H9 (cell line): ENCODE measurements around the gene RANBP17. TPM values are rescaled to one million over a fixed set of nuclear protein-coding genes. Genes with fewer than 3 reads are reported as not detected.

Experiments
- DNase-seq: peaks from one replicate; pipeline ENCODE4 v3.0.0-alpha.2; 2017
- H2AFZ ChIP-seq: one replicate; pipeline ENCODE4 v1.6.1; 2013; ENCODE audit warnings: mild to moderate bottlenecking, low read length, control low read depth, moderate library complexity
- H2AK5ac ChIP-seq: 2 replicates; pipeline ENCODE4 v1.6.1; 2013; ENCODE audit warnings: low read length, control low read depth, mixed read lengths; ENCODE audit not compliant: insufficient read length
- H2BK120ac ChIP-seq: one replicate; pipeline ENCODE4 v1.6.1; 2013; ENCODE audit warnings: low read depth, mild to moderate bottlenecking, low read length, control low read depth, inconsistent platforms; ENCODE audit not compliant: poor library complexity, severe bottlenecking
- H2BK12ac ChIP-seq: 2 replicates; pipeline ENCODE4 v1.6.1; 2013; ENCODE audit warnings: low read length, control low read depth, mixed read lengths, low read depth; ENCODE audit not compliant: insufficient read length
- H2BK15ac ChIP-seq: 2 replicates; pipeline ENCODE4 v1.6.1; 2013; ENCODE audit warnings: low read depth, low read length, control low read depth
- H2BK20ac ChIP-seq: one replicate; pipeline ENCODE4 v1.6.1; 2013; ENCODE audit warnings: low read depth, mild to moderate bottlenecking, low read length, control low read depth, inconsistent platforms; ENCODE audit not compliant: poor library complexity, severe bottlenecking
- H2BK5ac ChIP-seq: 2 replicates; pipeline ENCODE4 v1.6.1; 2013; ENCODE audit warnings: low read length, control low read depth, mixed read lengths; ENCODE audit not compliant: insufficient read length
- H3K14ac ChIP-seq: 2 replicates; pipeline ENCODE4 v1.6.1; 2013; ENCODE audit warnings: low read length, control low read depth; ENCODE audit not compliant: insufficient read depth
- H3K18ac ChIP-seq: 2 replicates; pipeline ENCODE4 v1.6.1; 2013; ENCODE audit warnings: low read depth, mild to moderate bottlenecking, mixed read lengths, low read length, control low read depth; ENCODE audit not compliant: insufficient read length
- H3K23ac ChIP-seq: 2 replicates; pipeline ENCODE4 v1.6.1; 2013; ENCODE audit warnings: low read length, control low read depth, mixed read lengths, low read depth; ENCODE audit not compliant: insufficient read length
- H3K23me2 ChIP-seq: 2 replicates; pipeline ENCODE4 v1.6.1; 2013; ENCODE audit warnings: low read depth, mild to moderate bottlenecking, mixed read lengths, low read length, control low read depth; ENCODE audit not compliant: insufficient read length, poor library complexity, severe bottlenecking
- H3K27ac ChIP-seq: 2 replicates; pipeline ENCODE4 v1.5.1; 2013; ENCODE audit warnings: low read length, control low read depth, mixed read lengths, low read depth; ENCODE audit not compliant: insufficient read length
- H3K27me3 ChIP-seq: 2 replicates; pipeline ENCODE4 v1.6.1; 2013; ENCODE audit warnings: low read length, control low read depth, inconsistent platforms; ENCODE audit not compliant: insufficient read depth
- H3K4ac ChIP-seq: 2 replicates; pipeline ENCODE4 v1.6.1; 2013; ENCODE audit warnings: low read depth, mild to moderate bottlenecking, control low read depth, inconsistent platforms, low read length, moderate library complexity
- H3K4me1 ChIP-seq: 2 replicates; pipeline ENCODE4 v1.6.1; 2013; ENCODE audit warnings: low read length, control low read depth, inconsistent platforms; ENCODE audit not compliant: insufficient read depth
- H3K4me2 ChIP-seq: 2 replicates; pipeline ENCODE4 v1.6.1; 2013; ENCODE audit warnings: low read length, control low read depth, mixed read lengths; ENCODE audit not compliant: insufficient read length, insufficient read depth
- H3K56ac ChIP-seq: 2 replicates; pipeline ENCODE4 v1.6.1; 2013; ENCODE audit warnings: low read depth, mild to moderate bottlenecking, mixed read lengths, low read length, control low read depth; ENCODE audit not compliant: insufficient read length
- H3K79me1 ChIP-seq: 2 replicates; pipeline ENCODE4 v1.6.1; 2013; ENCODE audit warnings: low read depth, mild to moderate bottlenecking, moderate library complexity, low read length, control low read depth, inconsistent platforms; ENCODE audit not compliant: insufficient read depth, poor library complexity, severe bottlenecking
- H3K79me2 ChIP-seq: 2 replicates; pipeline ENCODE4 v1.6.1; 2013; ENCODE audit warnings: low read length, control low read depth, inconsistent platforms; ENCODE audit not compliant: insufficient read depth
- H3K9ac ChIP-seq: 2 replicates; pipeline ENCODE4 v1.6.1; 2013; ENCODE audit warnings: low read length, control low read depth, mixed read lengths; ENCODE audit not compliant: insufficient read length; ENCODE audit errors: extremely low read depth
- H3K9me3 ChIP-seq: one replicate; pipeline ENCODE4 v1.6.1; 2013; ENCODE audit warnings: low read depth, low read length, inconsistent platforms; ENCODE audit not compliant: control insufficient read depth
- H3T11ph ChIP-seq: one replicate; pipeline ENCODE4 v1.6.1; 2013; ENCODE audit warnings: mild to moderate bottlenecking, low read length, control low read depth, inconsistent platforms
- H4K20me1 ChIP-seq: one replicate; pipeline ENCODE4 v1.6.1; 2013; ENCODE audit not compliant: control insufficient read depth, insufficient read length, insufficient read depth
- H4K5ac ChIP-seq: 2 replicates; pipeline ENCODE4 v1.6.1; 2013; ENCODE audit warnings: low read depth, mild to moderate bottlenecking, mixed read lengths, low read length, control low read depth; ENCODE audit not compliant: insufficient read length
- H4K8ac ChIP-seq: replicated peaks from 2 replicates; pipeline ENCODE4 v1.6.1; 2013; ENCODE audit warnings: low read length, control low read depth, mixed read lengths, low read depth; ENCODE audit not compliant: insufficient read length
- H4K91ac ChIP-seq: 2 replicates; pipeline ENCODE4 v1.6.1; 2013; ENCODE audit warnings: low read depth, mild to moderate bottlenecking, moderate library complexity, mixed read lengths, low read length, control low read depth; ENCODE audit not compliant: insufficient read length
- H3K27ac Mint-ChIP-seq, 3 experiments: 2 replicates in 2 of 3; 3 replicates in 1 of 3; pipeline ENCODE4 v1.8.0; 2020 to 2021; ENCODE audit warnings: mixed read lengths in 3 of 3, mild to moderate bottlenecking in 1 of 3, moderate library complexity in 1 of 3
- H3K27me3 Mint-ChIP-seq: 2 replicates; pipeline ENCODE4 v1.8.0; 2021; ENCODE audit warnings: low read depth, mild to moderate bottlenecking, moderate library complexity, mixed read lengths
- H3K36me3 Mint-ChIP-seq, 3 experiments: 2 replicates in 2 of 3; 3 replicates in 1 of 3; pipeline ENCODE4 v1.8.0; 2020 to 2021; ENCODE audit warnings: low read depth in 3 of 3, mixed read lengths in 3 of 3; ENCODE audit not compliant: insufficient read depth in 1 of 3
- H3K4me1 Mint-ChIP-seq, 2 experiments: 2 replicates each; pipeline ENCODE4 v1.8.0; 2020; ENCODE audit warnings: mixed read lengths in 2 of 2
- H3K4me3 Mint-ChIP-seq, 2 experiments: 2 replicates in 1 of 2; 3 replicates in 1 of 2; pipeline ENCODE4 v1.8.0; 2020 to 2021; ENCODE audit warnings: mild to moderate bottlenecking in 2 of 2, mixed read lengths in 2 of 2, moderate library complexity in 1 of 2
- H3K9me3 Mint-ChIP-seq, 2 experiments: 2 replicates in 1 of 2; 3 replicates in 1 of 2; pipeline ENCODE4 v1.8.0; 2020; ENCODE audit warnings: mild to moderate bottlenecking in 2 of 2, mixed read lengths in 2 of 2, moderate library complexity in 1 of 2
- CTCF ChIP-seq: fragments of 200-600 bp; sonication (generic); conservative IDR thresholded peaks from 3 replicates; pipeline ENCODE4 v1.8.0; 2021; ENCODE audit warnings: antibody characterized with exemption, mild to moderate bottlenecking
- WGBS: extraction: QIAGEN DNeasy Blood & Tissue Kit; methylation state at CpG from one replicate; pipeline ENCODE4 v1.1.7; 2013; ENCODE audit warnings: missing lambda C conversion rate, low lambda C conversion rate, mixed read lengths; ENCODE audit not compliant: insufficient read length; ENCODE audit errors: extremely low coverage; 5-methylcytosine and 5-hydroxymethylcytosine counted together
- total RNA-seq: library from RNA; stranded (reverse); gene quantifications from 2 replicates; pipeline ENCODE4 v1.2.1, GENCODE V29; 2021

Gene RANBP17
- total RNA-seq, 1 experiment from 2014 or later: 16.5 TPM

GRCh38 chr5:171226096-171226754, 364.4 kb downstream of the RANBP17 start:
- Histone ChIP-seq H3K23ac (no peak overlapping the region), H4K8ac (no peak overlapping the region), H3K9ac (no peak overlapping the region), H3K27me3 (no peaks in the 10 kb centered on the region), H4K91ac (no peak overlapping the region), H3T11ph (no peak overlapping the region), H4K20me1 (no peaks in the 10 kb centered on the region), H3K4me1 (no peaks in the 10 kb centered on the region), H2BK15ac (no peak overlapping the region), H2BK20ac (no peak overlapping the region), H3K23me2 (no peaks in the 10 kb centered on the region), H3K27ac (no peak overlapping the region), H3K79me1 (no peaks in the 10 kb centered on the region), H3K14ac (no peak overlapping the region), H2AFZ (no peak overlapping the region), H4K5ac (no peak overlapping the region), H3K4me2 (no peak overlapping the region), H2BK120ac (no peak overlapping the region), H2BK12ac (no peak overlapping the region), H3K9me3 (no peaks in the 10 kb centered on the region), H3K18ac (no peak overlapping the region), H2AK5ac (no peak overlapping the region), H2BK5ac (no peak overlapping the region), H3K56ac (no peak overlapping the region), H3K4ac (no peak overlapping the region), H3K79me2 (no peaks in the 10 kb centered on the region; the same call in 1 of the 2 replicates)
- Mint-ChIP-seq H3K36me3 (no peaks in the 10 kb centered on the region), H3K4me1 (no peaks in the 10 kb centered on the region; a peak in 1 of 4 replicates), H3K9me3 (no peaks in the 10 kb centered on the region), H3K4me3 (no peak overlapping the region), H3K27me3 (no peaks in the 10 kb centered on the region; the same call in 1 of the 2 replicates), H3K27ac (no peak overlapping the region)
- DNase-seq: no peak
- WGBS: no CpG with 5 or more reads among the region's 5 CpGs
- peak; percentile 31; the same call in 2 of the 3 replicates for TF ChIP-seq CTCF
